ENCODE data around the gene ADGRL3. TPM values are rescaled to one million over a fixed set of nuclear protein-coding genes. Genes with fewer than 3 reads are reported as not detected.
A peak's percentile ranks its signal among the peaks of the same experiment; 100 is the strongest.

Gene ADGRL3
- total RNA-seq, 1 donor from 2014 or later = 93.6 TPM

- H4K20me1 ChIP-seq (ENCODE audit: low read depth) = no peaks in the 10 kb centered on the region
- Mint-ChIP-seq H3K27me3 (ENCODE audit: insufficient read depth, low read depth) (peaks cover 2% of the 10 kb centered on the region), H3K36me3 (peaks cover 14% of the 10 kb centered on the region), H3K9me3 (peaks cover 4% of the 10 kb centered on the region), H3K27ac (no peak overlapping the region), H3K4me3 (no peak overlapping the region), H3K4me1 (peaks cover 21% of the 10 kb centered on the region)
- H3K9ac ChIP-seq = no peak overlapping the region
- no peak for TF ChIP-seq EZH2phosphoT487 (IDR thresholded peaks at IDR 0.05)
- TF ChIP-seq CTCF (IDR thresholded peaks at IDR 0.05) = no peak
- TF ChIP-seq EZH2 (IDR thresholded peaks at IDR 0.05) = no peak
- DNase-seq (ENCODE audit: low spot score) = no peak
- H3K27ac ChIP-seq = no peak overlapping the region
- peaks cover 34% of the 10 kb centered on the region for H3K4me1 ChIP-seq
- H3K79me2 ChIP-seq (ENCODE audit: low read depth) = peaks cover 22% of the 10 kb centered on the region
- peaks cover 21% of the 10 kb centered on the region for H3F3A ChIP-seq (ENCODE audit: low read depth)
- H3K36me3 ChIP-seq = no peaks in the 10 kb centered on the region
- no peak overlapping the region for H3K4me3 ChIP-seq
- H3K9me3 ChIP-seq (ENCODE audit: low read depth) = no peaks in the 10 kb centered on the region
- no peak overlapping the region for H2AFZ ChIP-seq (replicated peaks)
- H3K27me3 ChIP-seq = no peaks in the 10 kb centered on the region
- no peak overlapping the region for H3K4me2 ChIP-seq
Measured at GRCh38 chr4:61543976-61544375, 343.9 kb downstream of the ADGRL3 start.

DNA sequence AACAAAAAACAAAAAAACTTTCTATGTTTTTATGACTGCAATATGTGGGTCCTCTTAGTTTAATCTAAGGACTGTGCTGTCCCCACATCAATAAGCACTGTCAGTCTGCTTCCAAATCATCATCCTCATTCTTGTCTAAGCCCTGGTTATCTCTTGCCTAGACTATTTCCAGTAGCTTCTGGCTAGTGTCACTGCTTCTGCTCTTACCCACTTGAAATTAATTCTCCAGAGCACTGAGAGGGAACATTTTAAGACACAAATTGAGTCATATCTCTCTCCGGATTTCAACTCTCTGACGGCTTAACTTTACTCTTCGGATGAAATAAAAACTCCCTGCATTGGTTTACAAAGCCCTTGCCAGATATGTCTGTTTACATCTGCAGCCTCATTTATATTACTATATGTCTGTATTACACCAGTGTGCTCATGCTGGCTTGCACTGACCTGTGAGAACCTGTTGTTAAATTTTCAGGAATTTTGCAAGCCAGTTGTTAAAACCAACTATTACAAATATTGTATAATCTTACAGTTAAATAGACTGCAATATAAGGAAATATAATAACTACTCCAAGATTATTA is 345.9 kb downstream of the ADGRL3 start:
- Histone ChIP-seq H3K4me2 (no peak overlapping the region), H3F3A (ENCODE audit: low read depth) (peaks cover 11% of the 10 kb centered on the region), H3K36me3 (no peaks in the 10 kb centered on the region), H3K4me3 (no peak overlapping the region), H3K9me3 (ENCODE audit: low read depth) (no peaks in the 10 kb centered on the region), H4K20me1 (ENCODE audit: low read depth) (no peaks in the 10 kb centered on the region), H3K9ac (no peak overlapping the region), H3K27me3 (no peaks in the 10 kb centered on the region), H2AFZ (replicated peaks) (no peak overlapping the region), H3K79me2 (ENCODE audit: low read depth) (peaks cover 31% of the 10 kb centered on the region), H3K27ac (no peak overlapping the region), H3K4me1 (peaks cover 24% of the 10 kb centered on the region)
- H3K9me3 Mint-ChIP-seq = peaks cover 3% of the 10 kb centered on the region
- TF ChIP-seq EZH2phosphoT487 (IDR thresholded peaks at IDR 0.05) = no peak
- no peak for TF ChIP-seq EZH2 (IDR thresholded peaks at IDR 0.05)
- peak overlapping the region; percentile 42 for H3K27ac Mint-ChIP-seq
- H3K4me1 Mint-ChIP-seq = peaks cover 7% of the 10 kb centered on the region
- peaks cover 14% of the 10 kb centered on the region for H3K36me3 Mint-ChIP-seq
- no peak for DNase-seq (ENCODE audit: low spot score)
- H3K27me3 Mint-ChIP-seq (ENCODE audit: insufficient read depth, low read depth) = peaks cover 1% of the 10 kb centered on the region
- no peak overlapping the region for H3K4me3 Mint-ChIP-seq

DNA sequence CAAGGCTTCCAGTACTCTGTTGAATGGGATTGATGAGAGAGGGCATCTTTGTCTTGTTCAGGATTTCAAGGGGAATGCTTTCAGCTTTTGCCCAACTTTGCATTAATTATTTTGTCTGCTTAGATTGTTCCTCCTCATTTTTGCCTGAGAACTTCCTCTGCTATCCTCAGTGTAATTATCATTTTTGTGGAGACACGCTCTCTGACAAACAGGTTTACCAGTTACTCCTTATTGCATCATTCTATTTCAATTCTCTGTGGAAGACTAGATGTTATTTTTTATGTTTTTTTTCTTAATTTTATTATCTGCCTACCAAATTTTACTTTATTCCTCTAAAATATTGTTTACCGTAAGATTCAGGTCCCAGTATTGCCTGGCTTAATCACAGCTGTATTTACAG is 349.2 kb downstream of the ADGRL3 start:
- Histone ChIP-seq H3K9me3 (ENCODE audit: low read depth) (no peaks in the 10 kb centered on the region), H3K79me2 (ENCODE audit: low read depth) (peaks cover 28% of the 10 kb centered on the region), H3K36me3 (no peaks in the 10 kb centered on the region), H3K4me1 (peaks cover 10% of the 10 kb centered on the region), H4K20me1 (ENCODE audit: low read depth) (no peaks in the 10 kb centered on the region), H3F3A (ENCODE audit: low read depth) (no peaks in the 10 kb centered on the region), H3K4me3 (no peak overlapping the region), H2AFZ (replicated peaks) (no peak overlapping the region), H3K4me2 (no peak overlapping the region), H3K9ac (no peak overlapping the region), H3K27me3 (no peaks in the 10 kb centered on the region), H3K27ac (no peak overlapping the region)
- no peak overlapping the region for H3K4me3 Mint-ChIP-seq
- no peak for DNase-seq (ENCODE audit: low spot score)
- peaks cover 8% of the 10 kb centered on the region for H3K4me1 Mint-ChIP-seq
- H3K36me3 Mint-ChIP-seq = peaks cover 20% of the 10 kb centered on the region
- H3K27ac Mint-ChIP-seq = no peak overlapping the region
- no peaks in the 10 kb centered on the region for H3K27me3 Mint-ChIP-seq (ENCODE audit: insufficient read depth, low read depth)
- peaks cover 3% of the 10 kb centered on the region for H3K9me3 Mint-ChIP-seq
- TF ChIP-seq EZH2 (IDR thresholded peaks at IDR 0.05) = no peak
- TF ChIP-seq EZH2phosphoT487 (IDR thresholded peaks at IDR 0.05) = no peak
- TF ChIP-seq CTCF (IDR thresholded peaks at IDR 0.05) = no peak

DNA sequence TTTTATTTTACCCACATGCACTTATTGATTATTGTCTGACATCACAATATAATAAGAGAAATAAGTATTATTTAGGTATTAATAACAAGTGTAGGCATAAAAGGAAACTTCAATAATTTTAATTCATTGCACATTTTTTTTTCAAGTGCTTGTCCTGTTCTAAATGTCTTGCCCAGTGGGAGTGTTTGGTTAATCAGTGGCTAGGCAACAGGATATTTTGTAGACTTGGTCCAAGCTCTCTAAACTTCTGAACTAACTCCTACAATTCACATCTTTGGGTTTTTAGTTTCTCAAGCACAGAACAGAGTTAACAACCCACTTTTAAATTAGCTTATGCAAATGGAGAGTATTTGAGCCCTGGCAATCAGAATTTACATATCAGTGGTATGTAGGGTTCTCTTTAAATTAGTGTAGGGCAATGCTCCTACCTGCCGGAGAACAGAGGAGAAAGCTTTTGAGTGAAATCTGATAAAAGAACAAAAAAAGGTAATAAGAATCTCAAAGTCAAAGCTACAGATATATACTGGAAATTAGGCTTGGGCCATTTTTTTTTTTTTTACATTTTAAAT is 353.5 kb downstream of the ADGRL3 start:
- Histone ChIP-seq H3K9ac (no peak overlapping the region), H4K20me1 (ENCODE audit: low read depth) (no peaks in the 10 kb centered on the region), H3K79me2 (ENCODE audit: low read depth) (peaks cover 21% of the 10 kb centered on the region), H3K9me3 (ENCODE audit: low read depth) (no peaks in the 10 kb centered on the region), H3K27me3 (no peaks in the 10 kb centered on the region), H3K36me3 (no peaks in the 10 kb centered on the region), H2AFZ (replicated peaks) (no peak overlapping the region), H3K4me2 (no peak overlapping the region), H3F3A (ENCODE audit: low read depth) (peaks cover 5% of the 10 kb centered on the region), H3K4me1 (peaks cover 10% of the 10 kb centered on the region), H3K27ac (no peak overlapping the region), H3K4me3 (no peak overlapping the region)
- H3K9me3 Mint-ChIP-seq = peaks cover 3% of the 10 kb centered on the region
- H3K4me3 Mint-ChIP-seq = no peak overlapping the region
- TF ChIP-seq EZH2 (IDR thresholded peaks at IDR 0.05) (no peak), EZH2phosphoT487 (IDR thresholded peaks at IDR 0.05) (no peak), CTCF (IDR thresholded peaks at IDR 0.05) (no peak)
- DNase-seq (ENCODE audit: low spot score) = no peak
- no peaks in the 10 kb centered on the region for H3K27me3 Mint-ChIP-seq (ENCODE audit: insufficient read depth, low read depth)
- H3K36me3 Mint-ChIP-seq = peaks cover 9% of the 10 kb centered on the region
- H3K4me1 Mint-ChIP-seq = peaks cover 39% of the 10 kb centered on the region
- H3K27ac Mint-ChIP-seq = no peak overlapping the region

All from neural progenitor cell (in vitro differentiated cells).